GM12873 (cell line): ENCODE data around the gene SOX30.

Experiments used
- CTCF ChIP-seq: IDR thresholded peaks from 2 replicates; pipeline ENCODE4 v1.5.1; 2012; ENCODE audit warnings: low read depth, mild to moderate bottlenecking, moderate library complexity, low read length, control low read depth; ENCODE audit not compliant: insufficient read depth; ENCODE audit errors: missing control alignments

Gene SOX30

GRCh38 chr5:157582731-157583620 is 69.3 kb downstream of the SOX30 start:
- no peak for TF ChIP-seq CTCF

GRCh38 chr5:157581901-157582300 is 70.3 kb downstream of the SOX30 start:
- no peak for TF ChIP-seq CTCF

GRCh38 chr5:157578079-157578780 is 74.0 kb downstream of the SOX30 start:
- no peak for TF ChIP-seq CTCF

- TF ChIP-seq CTCF = no peak
Observed at GRCh38 chr5:157576678-157577077, 75.6 kb downstream of the SOX30 start.
